HEK293T (cell line): Measurements from ENCODE around the gene PSPN.

Source experiments
- CTCF ChIA-PET: fragments of 350-600 bp; formaldehyde crosslinking; extraction: SDS; loops from one replicate; lab custom pipeline; 2021; ENCODE audit warnings: antibody characterized with exemption, inconsistent platforms; lab: Yijun Ruan, JAX
- POLR2A ChIA-PET: fragments of 350-600 bp; formaldehyde crosslinking; extraction: SDS; loops from one replicate; lab custom pipeline; 2020; ENCODE audit warnings: antibody characterized with exemption, inconsistent platforms; lab: Yijun Ruan, JAX
- DNase-seq: peaks from one replicate; pipeline ENCODE4 v3.0.0; 2012; ENCODE audit warnings: mixed read lengths; ENCODE audit errors: extremely low spot score
- ARNT ChIP-seq: fragments of 450-650 bp; IDR thresholded peaks from 2 replicates; pipeline ENCODE4 v1.6.1; 2017; ENCODE audit warnings: mild to moderate bottlenecking
- BHLHE40 ChIP-seq: fragments of 450-650 bp; IDR thresholded peaks from 2 replicates; pipeline ENCODE4 v1.6.1; 2016; ENCODE audit warnings: mild to moderate bottlenecking, moderate library complexity, borderline replicate concordance
- CTBP1 ChIP-seq: fragments of 450-650 bp; IDR thresholded peaks from 2 replicates; pipeline ENCODE4 v1.6.1; 2016; ENCODE audit warnings: borderline replicate concordance
- ELF4 ChIP-seq: fragments of 450-650 bp; IDR thresholded peaks from 2 replicates; pipeline ENCODE4 v1.6.1; 2017; ENCODE audit warnings: antibody characterized with exemption
- FOXA1 ChIP-seq: fragments of 450-650 bp; IDR thresholded peaks from 2 replicates; pipeline ENCODE4 v1.6.1; 2016; ENCODE audit warnings: mild to moderate bottlenecking
- FOXK2 ChIP-seq: fragments of 450-650 bp; IDR thresholded peaks from 2 replicates; pipeline ENCODE4 v1.6.1; 2016; ENCODE audit warnings: mild to moderate bottlenecking
- FOXM1 ChIP-seq: fragments of 450-650 bp; IDR thresholded peaks from 2 replicates; pipeline ENCODE4 v1.6.1; 2017; ENCODE audit warnings: mild to moderate bottlenecking, borderline replicate concordance
- HDGF ChIP-seq: fragments of 450-650 bp; IDR thresholded peaks from 2 replicates; pipeline ENCODE4 v1.6.1; 2017; ENCODE audit warnings: antibody characterized with exemption, borderline replicate concordance
- L3MBTL2 ChIP-seq: fragments of 450-650 bp; conservative IDR thresholded peaks from 2 replicates; pipeline ENCODE4 v1.6.1; 2016; ENCODE audit warnings: mild to moderate bottlenecking
- LEF1 ChIP-seq: fragments of 450-650 bp; IDR thresholded peaks from 2 replicates; pipeline ENCODE4 v1.6.1; 2017; ENCODE audit warnings: mild to moderate bottlenecking, borderline replicate concordance
- NFRKB ChIP-seq: fragments of 450-650 bp; IDR thresholded peaks from 2 replicates; pipeline ENCODE4 v1.6.1; 2016; ENCODE audit warnings: mild to moderate bottlenecking, moderate library complexity
- SP1 ChIP-seq: fragments of 450-650 bp; IDR thresholded peaks from 2 replicates; pipeline ENCODE4 v1.6.1; 2017
- SUZ12 ChIP-seq: fragments of 450-650 bp; IDR thresholded peaks from 2 replicates; pipeline ENCODE4 v1.6.1; 2016; ENCODE audit warnings: mild to moderate bottlenecking
- TARDBP ChIP-seq: fragments of 450-650 bp; IDR thresholded peaks from 2 replicates; pipeline ENCODE4 v1.6.1; 2016
- ZNF384 ChIP-seq: fragments of 450-650 bp; IDR thresholded peaks from 2 replicates; pipeline ENCODE4 v1.6.1; 2016
- TF ChIP-seq, protein P1 (sequence below): fragments of 450-650 bp; IDR thresholded peaks from 2 replicates; pipeline ENCODE4 v1.6.1; 2016

PSPN gene

DNA sequence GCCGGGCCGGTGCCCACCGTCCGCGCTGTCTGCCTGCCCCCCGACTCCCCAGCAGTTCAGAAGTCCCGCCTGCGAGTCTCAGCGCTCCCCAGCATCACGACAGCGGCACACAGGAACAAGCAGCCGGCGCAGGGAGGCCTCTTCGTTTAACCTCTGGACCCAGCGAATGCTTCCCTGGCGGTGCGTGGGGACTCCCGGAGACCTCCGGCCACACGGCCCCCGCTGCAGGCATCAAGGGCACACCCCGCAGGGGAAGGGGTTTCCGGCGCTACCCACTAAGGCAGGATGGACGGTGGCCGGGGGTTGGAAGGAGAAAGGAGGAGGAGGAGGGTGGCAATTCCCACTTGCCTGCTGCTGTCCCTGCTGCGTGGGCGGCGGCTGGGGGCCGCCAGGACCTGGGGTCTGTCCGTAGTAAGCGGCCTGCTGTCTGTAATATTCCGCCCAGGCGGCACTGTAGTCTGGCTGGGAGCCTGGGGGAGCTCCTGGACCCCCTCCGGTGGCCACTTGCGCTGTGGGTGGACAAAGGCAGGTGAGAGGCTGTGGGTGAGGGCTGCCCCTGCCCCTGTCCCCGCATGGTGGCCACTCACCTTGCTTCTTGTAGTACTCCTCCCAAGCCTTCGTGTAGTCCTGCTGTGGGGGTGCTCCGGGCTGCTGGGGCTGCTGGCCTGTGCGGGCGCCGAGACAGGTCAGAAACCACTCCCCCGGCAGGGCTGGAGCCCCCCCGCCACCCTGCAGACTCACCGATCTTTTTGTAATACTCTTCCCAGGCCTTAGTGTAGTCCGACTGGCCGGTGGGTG is 39.3 kb upstream of the PSPN start:
- TF ChIP-seq FOXM1 (no peak), LEF1 (no peak), ARNT (no peak), ZNF384 (no peak), SUZ12 (no peak), HDGF (no peak), L3MBTL2 (no peak), FOXK2 (no peak), FOXA1 (no peak), BHLHE40 (no peak), CTBP1 (no peak), SP1 (no peak), TARDBP (no peak), NFRKB (no peak), ELF4 (no peak)
- TF ChIP-seq, protein P1, sequence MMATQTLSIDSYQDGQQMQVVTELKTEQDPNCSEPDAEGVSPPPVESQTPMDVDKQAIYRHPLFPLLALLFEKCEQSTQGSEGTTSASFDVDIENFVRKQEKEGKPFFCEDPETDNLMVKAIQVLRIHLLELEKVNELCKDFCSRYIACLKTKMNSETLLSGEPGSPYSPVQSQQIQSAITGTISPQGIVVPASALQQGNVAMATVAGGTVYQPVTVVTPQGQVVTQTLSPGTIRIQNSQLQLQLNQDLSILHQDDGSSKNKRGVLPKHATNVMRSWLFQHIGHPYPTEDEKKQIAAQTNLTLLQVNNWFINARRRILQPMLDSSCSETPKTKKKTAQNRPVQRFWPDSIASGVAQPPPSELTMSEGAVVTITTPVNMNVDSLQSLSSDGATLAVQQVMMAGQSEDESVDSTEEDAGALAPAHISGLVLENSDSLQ: no peak
- POLR2A ChIA-PET: no interaction called here
- DNase-seq: no peak
- CTCF ChIA-PET: no interaction called here

DNA sequence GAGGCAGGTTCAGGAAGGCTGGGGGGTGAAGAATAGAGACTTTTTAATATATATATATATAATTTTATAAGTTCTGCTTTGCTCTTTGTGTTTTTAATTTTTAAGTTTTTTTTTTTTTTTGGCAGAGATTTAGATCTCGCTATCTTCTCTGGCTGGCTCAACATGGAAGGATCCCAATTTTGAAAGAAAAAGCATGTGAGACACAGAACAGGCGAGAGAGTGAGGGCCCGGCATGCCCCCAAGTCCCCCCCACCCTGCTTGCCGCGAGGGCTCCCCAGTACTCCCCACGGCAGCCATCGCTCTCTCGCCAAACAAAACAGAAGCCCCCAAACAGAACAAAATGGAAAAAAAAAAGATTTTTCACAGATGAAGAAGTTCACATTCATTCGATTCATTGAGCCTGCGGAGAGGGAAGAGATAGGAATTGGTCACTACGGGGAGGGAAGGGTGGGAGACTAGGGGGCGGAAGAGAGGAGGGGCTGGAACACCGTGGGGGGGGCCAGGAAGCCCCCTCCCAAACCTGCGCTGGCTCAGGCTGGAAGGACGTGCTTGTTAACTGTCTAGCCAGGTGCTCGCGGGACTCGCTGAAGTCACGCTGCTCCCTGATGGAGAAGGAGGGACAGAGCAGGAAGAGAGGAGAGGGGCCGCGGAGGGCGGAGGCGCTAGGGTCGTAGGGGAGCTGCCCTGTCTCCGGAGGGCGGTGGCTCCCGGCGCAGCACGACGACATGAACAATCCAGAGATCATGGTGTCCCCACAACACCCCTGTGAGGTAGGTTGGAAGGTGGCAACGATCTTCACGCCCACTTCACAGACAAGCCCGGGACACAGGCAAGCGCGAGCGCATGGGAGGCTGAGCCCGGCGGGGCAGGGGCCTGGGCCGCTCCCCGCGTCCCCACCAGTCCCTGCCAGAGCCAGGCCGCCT is 38.2 kb upstream of the PSPN start:
- no peak for DNase-seq
- TF ChIP-seq L3MBTL2: no peak
- TF ChIP-seq ARNT: no peak
- no peak for TF ChIP-seq FOXA1
- no peak for TF ChIP-seq NFRKB
- no peak for TF ChIP-seq FOXK2
- TF ChIP-seq CTBP1: no peak
- TF ChIP-seq BHLHE40: no peak
- POLR2A ChIA-PET: no interaction called here
- CTCF ChIA-PET: interaction anchor here (0.7 kb wide), 1 partner anchor 1247 kb away, joined by 3 read pairs; no protein-coding TSS in a partner anchor

DNA sequence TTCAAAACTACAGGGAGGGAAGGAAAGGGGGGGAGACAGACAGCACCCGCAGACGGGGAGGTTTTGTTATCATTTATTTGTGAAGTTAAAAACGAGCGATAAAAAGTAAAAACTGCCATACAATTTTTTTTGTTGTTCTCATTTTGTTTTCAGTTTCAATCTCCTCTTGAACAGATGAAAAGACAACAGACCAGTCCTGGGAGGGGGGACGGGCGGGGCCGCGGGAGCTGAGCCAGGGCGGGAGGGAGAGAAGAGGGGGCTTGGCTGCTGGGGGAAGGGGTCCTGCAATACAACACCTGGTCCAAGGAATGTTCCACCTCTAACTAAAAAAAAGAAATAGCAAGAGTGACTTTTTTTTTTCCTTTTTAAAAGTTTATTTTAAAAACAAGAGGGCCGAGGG is 37.6 kb upstream of the PSPN start:
- ChIA-PET CTCF (no interaction called here), POLR2A (no interaction called here)
- no peak for DNase-seq
- TF ChIP-seq FOXM1: no peak
- no peak for TF ChIP-seq SUZ12
- TF ChIP-seq, protein P1: no peak
- TF ChIP-seq FOXA1: no peak
- TF ChIP-seq BHLHE40: no peak
- TF ChIP-seq ZNF384: no peak
- no peak for TF ChIP-seq TARDBP
- TF ChIP-seq NFRKB: no peak
- TF ChIP-seq LEF1: no peak
- no peak for TF ChIP-seq ARNT

DNA sequence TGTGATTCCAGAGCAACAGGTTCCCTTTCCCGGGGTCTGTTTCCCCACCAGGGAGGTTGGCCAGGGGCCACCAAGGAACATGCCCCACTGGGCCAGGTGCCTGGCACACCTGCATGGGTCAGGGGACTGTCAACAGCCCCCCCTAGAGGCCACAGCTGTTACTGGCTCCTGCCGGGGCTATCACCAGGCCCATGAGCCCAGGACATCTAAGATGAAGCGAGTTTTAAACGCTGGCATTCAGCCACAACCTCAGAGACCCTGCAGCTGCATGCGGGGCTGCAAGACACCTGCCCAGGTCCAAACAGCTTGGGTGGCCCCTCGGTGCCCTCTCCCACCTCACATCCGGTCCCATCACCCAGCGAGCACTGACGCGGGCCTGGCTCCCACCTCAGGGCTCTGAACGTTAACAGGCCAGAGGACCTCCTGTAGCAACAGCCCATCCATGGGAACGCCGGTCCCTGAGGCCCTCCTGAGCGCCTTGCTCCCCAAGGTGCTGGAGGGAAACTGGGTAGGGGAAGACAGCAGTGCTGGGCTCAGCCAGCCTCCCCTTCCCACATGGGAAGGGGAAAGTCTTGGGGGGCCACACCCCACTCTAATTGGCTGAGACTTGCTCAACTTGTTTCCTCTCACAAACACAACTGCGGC is 36.8 kb upstream of the PSPN start:
- peak; percentile 69 for DNase-seq
- ChIA-PET POLR2A (no interaction called here), CTCF (no interaction called here)
- TF ChIP-seq SUZ12: no peak
- TF ChIP-seq BHLHE40: no peak
- no peak for TF ChIP-seq HDGF
- no peak for TF ChIP-seq TARDBP
- TF ChIP-seq CTBP1: no peak
- TF ChIP-seq ELF4: no peak

DNA sequence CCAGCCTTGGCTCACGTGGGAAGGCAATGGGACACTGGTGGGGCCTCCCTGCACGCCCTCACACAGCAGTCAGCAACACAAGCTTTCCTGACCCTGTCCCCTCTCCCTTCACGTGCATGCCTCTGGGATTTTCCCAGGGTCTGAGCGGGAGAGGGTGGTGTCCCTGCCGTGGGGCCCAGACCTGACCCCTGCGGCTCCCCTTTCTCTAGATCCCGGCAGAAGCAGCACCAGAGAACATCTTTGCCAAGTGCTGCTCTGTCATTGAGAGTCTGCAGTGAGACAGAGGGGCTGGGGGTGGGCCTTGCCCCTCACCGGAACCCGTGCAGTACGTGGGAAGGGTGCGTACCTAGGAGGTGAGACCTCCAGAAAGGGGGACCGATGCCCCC is 36.3 kb upstream of the PSPN start:
- POLR2A ChIA-PET: no interaction called here
- no peak for TF ChIP-seq FOXM1
- TF ChIP-seq SP1: no peak
- TF ChIP-seq NFRKB: no peak
- no peak for TF ChIP-seq HDGF
- TF ChIP-seq FOXA1: no peak
- TF ChIP-seq ELF4: no peak
- TF ChIP-seq, protein P1: no peak
- no peak for TF ChIP-seq SUZ12
- TF ChIP-seq ZNF384: no peak
- TF ChIP-seq FOXK2: no peak
- TF ChIP-seq CTBP1: no peak
- TF ChIP-seq BHLHE40: no peak
- DNase-seq: no peak
- CTCF ChIA-PET: no interaction called here
